ENCODE results near the gene GHRHR. TPM values are rescaled to one million over a fixed set of nuclear protein-coding genes. Genes with fewer than 3 reads are reported as not detected.

GHRHR gene
- total and polyA plus RNA-seq, 10 of the 15 experiments (the other 5 are each of a cell fraction or from before 2014, with no cell fraction given): not detected

- TF ChIP-seq, protein P1, sequence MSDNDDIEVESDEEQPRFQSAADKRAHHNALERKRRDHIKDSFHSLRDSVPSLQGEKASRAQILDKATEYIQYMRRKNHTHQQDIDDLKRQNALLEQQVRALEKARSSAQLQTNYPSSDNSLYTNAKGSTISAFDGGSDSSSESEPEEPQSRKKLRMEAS (IDR thresholded peaks at IDR 0.05; ENCODE audit: low read depth, low read length): no peak
- TF ChIP-seq, protein P2, sequence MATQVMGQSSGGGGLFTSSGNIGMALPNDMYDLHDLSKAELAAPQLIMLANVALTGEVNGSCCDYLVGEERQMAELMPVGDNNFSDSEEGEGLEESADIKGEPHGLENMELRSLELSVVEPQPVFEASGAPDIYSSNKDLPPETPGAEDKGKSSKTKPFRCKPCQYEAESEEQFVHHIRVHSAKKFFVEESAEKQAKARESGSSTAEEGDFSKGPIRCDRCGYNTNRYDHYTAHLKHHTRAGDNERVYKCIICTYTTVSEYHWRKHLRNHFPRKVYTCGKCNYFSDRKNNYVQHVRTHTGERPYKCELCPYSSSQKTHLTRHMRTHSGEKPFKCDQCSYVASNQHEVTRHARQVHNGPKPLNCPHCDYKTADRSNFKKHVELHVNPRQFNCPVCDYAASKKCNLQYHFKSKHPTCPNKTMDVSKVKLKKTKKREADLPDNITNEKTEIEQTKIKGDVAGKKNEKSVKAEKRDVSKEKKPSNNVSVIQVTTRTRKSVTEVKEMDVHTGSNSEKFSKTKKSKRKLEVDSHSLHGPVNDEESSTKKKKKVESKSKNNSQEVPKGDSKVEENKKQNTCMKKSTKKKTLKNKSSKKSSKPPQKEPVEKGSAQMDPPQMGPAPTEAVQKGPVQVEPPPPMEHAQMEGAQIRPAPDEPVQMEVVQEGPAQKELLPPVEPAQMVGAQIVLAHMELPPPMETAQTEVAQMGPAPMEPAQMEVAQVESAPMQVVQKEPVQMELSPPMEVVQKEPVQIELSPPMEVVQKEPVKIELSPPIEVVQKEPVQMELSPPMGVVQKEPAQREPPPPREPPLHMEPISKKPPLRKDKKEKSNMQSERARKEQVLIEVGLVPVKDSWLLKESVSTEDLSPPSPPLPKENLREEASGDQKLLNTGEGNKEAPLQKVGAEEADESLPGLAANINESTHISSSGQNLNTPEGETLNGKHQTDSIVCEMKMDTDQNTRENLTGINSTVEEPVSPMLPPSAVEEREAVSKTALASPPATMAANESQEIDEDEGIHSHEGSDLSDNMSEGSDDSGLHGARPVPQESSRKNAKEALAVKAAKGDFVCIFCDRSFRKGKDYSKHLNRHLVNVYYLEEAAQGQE (IDR thresholded peaks at IDR 0.05; ENCODE audit: low read depth, low read length): no peak
- TF ChIP-seq CUX1 (IDR thresholded peaks at IDR 0.05; ENCODE audit: insufficient replicate concordance, low read depth, low read length): no peak
- TF ChIP-seq SMAD1 (IDR thresholded peaks at IDR 0.05; ENCODE audit: low read depth, partially characterized antibody): no peak
- no peak for TF ChIP-seq TCF3 (IDR thresholded peaks at IDR 0.05; ENCODE audit: borderline replicate concordance, insufficient read depth, low read depth, low read length)
- TF ChIP-seq GABPA (IDR thresholded peaks at IDR 0.05; ENCODE audit: low read depth): no peak
- no peak for TF ChIP-seq HSF1 (IDR thresholded peaks at IDR 0.05; ENCODE audit: low read depth, low read length)
- TF ChIP-seq SRF (IDR thresholded peaks at IDR 0.05; ENCODE audit: low read depth in 2 of 2, low read length in 2 of 2): no peak
- TF ChIP-seq E2F4 (IDR thresholded peaks at IDR 0.05; ENCODE audit: low read depth, low read length): no peak
- no peak for TF ChIP-seq ZNF622 (IDR thresholded peaks at IDR 0.05)
Observed at GRCh38 chr7:30923009-30923773, 40.6 kb upstream of the GHRHR start (continued).

All from GM12878 (cell line).